ENCODE data around the gene GCK.

The GCK gene

DNA sequence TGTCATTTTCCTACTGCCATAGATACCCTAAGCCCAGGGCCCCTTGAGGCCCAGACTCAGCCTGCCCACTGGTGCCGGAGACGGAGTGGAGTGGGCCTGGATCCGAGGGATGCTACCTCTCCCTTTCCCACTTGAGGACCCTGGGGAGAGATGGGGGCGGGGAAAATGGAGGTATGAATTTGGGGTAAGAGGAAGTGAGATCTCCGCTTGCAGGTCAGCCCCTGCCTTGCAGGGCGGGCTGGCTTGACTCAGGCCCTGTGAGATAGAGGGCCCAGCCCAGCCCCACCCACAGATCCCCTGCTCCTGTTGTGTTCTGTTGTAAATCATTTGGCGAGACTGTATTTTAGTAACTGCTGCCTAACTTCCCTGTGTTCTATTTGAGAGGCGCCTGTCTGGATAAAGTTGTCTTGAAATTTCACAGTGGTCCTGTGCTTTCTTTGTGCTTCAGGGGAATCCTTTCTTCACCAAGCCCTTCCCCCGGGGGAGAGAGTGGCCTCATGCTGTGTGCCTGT is 24.7 kb upstream of the GCK start:
- no peaks in the 10 kb centered on the region; the same call in 1 of the 2 replicates for H4K20me1 ChIP-seq (ENCODE audit: control insufficient read depth, insufficient read depth, low read depth, low read length)
- H3K4me2 ChIP-seq (ENCODE audit: low read length): peak overlapping the region; percentile 41
- H3K4me3 ChIP-seq (ENCODE audit: low read length): peak overlapping the region; percentile 12; the same call in 1 of the 2 replicates
- no peaks in the 10 kb centered on the region for H3K27me3 ChIP-seq (ENCODE audit: control insufficient read depth, low read length)
- no peaks in the 10 kb centered on the region for H3K9me3 ChIP-seq (ENCODE audit: control insufficient read depth, insufficient read depth, low read length)
- TF ChIP-seq, protein P1, sequence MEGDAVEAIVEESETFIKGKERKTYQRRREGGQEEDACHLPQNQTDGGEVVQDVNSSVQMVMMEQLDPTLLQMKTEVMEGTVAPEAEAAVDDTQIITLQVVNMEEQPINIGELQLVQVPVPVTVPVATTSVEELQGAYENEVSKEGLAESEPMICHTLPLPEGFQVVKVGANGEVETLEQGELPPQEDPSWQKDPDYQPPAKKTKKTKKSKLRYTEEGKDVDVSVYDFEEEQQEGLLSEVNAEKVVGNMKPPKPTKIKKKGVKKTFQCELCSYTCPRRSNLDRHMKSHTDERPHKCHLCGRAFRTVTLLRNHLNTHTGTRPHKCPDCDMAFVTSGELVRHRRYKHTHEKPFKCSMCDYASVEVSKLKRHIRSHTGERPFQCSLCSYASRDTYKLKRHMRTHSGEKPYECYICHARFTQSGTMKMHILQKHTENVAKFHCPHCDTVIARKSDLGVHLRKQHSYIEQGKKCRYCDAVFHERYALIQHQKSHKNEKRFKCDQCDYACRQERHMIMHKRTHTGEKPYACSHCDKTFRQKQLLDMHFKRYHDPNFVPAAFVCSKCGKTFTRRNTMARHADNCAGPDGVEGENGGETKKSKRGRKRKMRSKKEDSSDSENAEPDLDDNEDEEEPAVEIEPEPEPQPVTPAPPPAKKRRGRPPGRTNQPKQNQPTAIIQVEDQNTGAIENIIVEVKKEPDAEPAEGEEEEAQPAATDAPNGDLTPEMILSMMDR (IDR thresholded peaks at IDR 0.05; ENCODE audit: low read depth, low read length, poor library complexity, severe bottlenecking): no peak
- no peak for TF ChIP-seq EZH2phosphoT487 (IDR thresholded peaks at IDR 0.05; ENCODE audit: borderline replicate concordance, low read length)
- H3K27ac ChIP-seq (ENCODE audit: low read depth, low read length): peak overlapping the region; percentile 17; the same call in 1 of the 2 replicates
- peaks cover 15% of the 10 kb centered on the region for H3K4me1 ChIP-seq (ENCODE audit: control insufficient read depth, low read length)
- no peaks in the 10 kb centered on the region for H3K9me2 ChIP-seq (replicated peaks; ENCODE audit: control insufficient read depth, low read length)
- H3K36me3 ChIP-seq (ENCODE audit: control insufficient read depth, low read length): peaks cover 45% of the 10 kb centered on the region
- H3F3A ChIP-seq (ENCODE audit: control insufficient read depth, insufficient read depth): no peaks in the 10 kb centered on the region; the same call in none of the 2 replicates
- H3K79me2 ChIP-seq (ENCODE audit: control insufficient read depth, low read length): no peaks in the 10 kb centered on the region

DNA sequence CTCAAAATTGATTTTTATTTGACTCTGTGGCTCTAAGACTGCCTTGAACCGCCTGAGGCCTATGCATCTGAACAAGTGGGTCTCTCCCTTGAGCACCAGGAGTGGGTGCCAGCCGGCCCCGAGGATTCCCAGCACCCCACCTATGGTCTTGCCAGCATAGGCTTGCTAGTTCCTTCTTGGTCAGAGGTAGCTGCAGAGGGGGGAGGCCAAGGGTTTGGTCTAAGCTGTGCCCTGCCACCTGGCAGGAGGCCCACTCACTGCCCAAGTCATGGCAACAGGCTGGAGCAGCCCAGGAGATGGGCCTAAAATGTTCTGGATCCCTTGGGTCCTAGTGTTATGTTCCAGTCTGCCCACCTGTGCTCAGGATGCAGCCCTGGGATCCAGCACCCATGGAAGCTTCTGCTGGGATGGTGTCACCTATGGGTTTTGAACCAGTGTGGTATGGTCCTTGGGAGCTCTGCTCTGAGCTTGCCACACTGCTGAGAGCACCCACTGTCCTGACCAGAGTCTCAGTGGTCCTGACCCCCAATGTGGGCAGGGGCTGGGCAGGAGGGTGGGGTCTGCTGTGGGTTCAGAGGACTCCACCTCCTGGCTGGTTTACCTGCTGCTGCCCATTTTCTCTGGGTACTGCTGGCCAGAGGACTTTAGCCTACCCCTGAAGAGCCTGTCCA is 24.1 kb upstream of the GCK start:
- peaks cover 50% of the 10 kb centered on the region for H3K36me3 ChIP-seq (ENCODE audit: control insufficient read depth, low read length)

DNA sequence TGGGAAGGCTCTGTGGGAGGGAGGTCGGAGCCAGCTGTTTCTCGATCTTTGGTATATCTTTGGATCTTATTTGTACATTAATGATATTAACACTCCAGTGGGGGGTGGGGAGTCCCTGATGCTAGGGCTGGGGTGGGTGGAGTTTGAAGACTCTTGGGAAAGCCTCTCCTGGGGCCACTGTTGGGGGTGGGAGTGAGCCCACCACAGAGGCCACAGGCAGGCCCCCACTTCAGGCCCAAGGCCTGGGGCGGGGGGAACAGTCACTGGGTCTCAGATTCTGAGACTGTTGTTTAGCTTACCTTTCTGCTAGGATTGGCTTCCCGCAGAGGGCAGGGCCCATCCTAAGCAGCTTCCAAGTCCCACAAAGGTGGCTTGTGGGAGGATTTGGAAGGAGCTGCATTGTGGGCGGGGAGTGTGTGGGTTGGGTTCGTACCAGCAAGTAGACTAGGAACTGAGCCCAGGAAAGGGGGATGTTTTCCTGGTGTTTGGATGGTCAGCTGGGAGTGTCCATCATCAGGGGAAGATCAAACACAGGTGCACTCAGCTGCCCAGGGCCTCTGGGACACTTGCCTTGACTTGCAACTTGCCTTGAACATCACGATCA is 23.4 kb upstream of the GCK start:
- Histone ChIP-seq H3K4me3 (ENCODE audit: low read length) (no peak overlapping the region), H3K79me2 (ENCODE audit: control insufficient read depth, low read length) (no peaks in the 10 kb centered on the region), H3K4me2 (ENCODE audit: low read length) (no peak overlapping the region), H3K36me3 (ENCODE audit: control insufficient read depth, low read length) (peaks cover 57% of the 10 kb centered on the region), H3K4me1 (ENCODE audit: control insufficient read depth, low read length) (peaks cover 15% of the 10 kb centered on the region), H3K27me3 (ENCODE audit: control insufficient read depth, low read length) (no peaks in the 10 kb centered on the region), H4K20me1 (ENCODE audit: control insufficient read depth, insufficient read depth, low read depth, low read length) (no peaks in the 10 kb centered on the region; the same call in 1 of the 2 replicates), H3K9me3 (ENCODE audit: control insufficient read depth, insufficient read depth, low read length) (no peaks in the 10 kb centered on the region), H3K9me2 (replicated peaks; ENCODE audit: control insufficient read depth, low read length) (no peaks in the 10 kb centered on the region), H3K27ac (ENCODE audit: low read depth, low read length) (no peak overlapping the region), H3F3A (ENCODE audit: control insufficient read depth, insufficient read depth) (no peaks in the 10 kb centered on the region; the same call in none of the 2 replicates)
- TF ChIP-seq, protein P1 (IDR thresholded peaks at IDR 0.05; ENCODE audit: low read depth, low read length, poor library complexity, severe bottlenecking): no peak
- TF ChIP-seq EZH2phosphoT487 (IDR thresholded peaks at IDR 0.05; ENCODE audit: borderline replicate concordance, low read length): no peak

More for the DNA sequence above, 24.1 kb upstream of the GCK start:
- Histone ChIP-seq H3K4me3 (ENCODE audit: low read length) (no peak overlapping the region), H3K27ac (ENCODE audit: low read depth, low read length) (no peak overlapping the region), H3K4me2 (ENCODE audit: low read length) (peak overlapping the region; percentile 41), H3K4me1 (ENCODE audit: control insufficient read depth, low read length) (peaks cover 15% of the 10 kb centered on the region), H3K9me2 (replicated peaks; ENCODE audit: control insufficient read depth, low read length) (no peaks in the 10 kb centered on the region), H4K20me1 (ENCODE audit: control insufficient read depth, insufficient read depth, low read depth, low read length) (no peaks in the 10 kb centered on the region; the same call in 1 of the 2 replicates), H3K27me3 (ENCODE audit: control insufficient read depth, low read length) (no peaks in the 10 kb centered on the region), H3K79me2 (ENCODE audit: control insufficient read depth, low read length) (no peaks in the 10 kb centered on the region), H3K9me3 (ENCODE audit: control insufficient read depth, insufficient read depth, low read length) (no peaks in the 10 kb centered on the region), H3F3A (ENCODE audit: control insufficient read depth, insufficient read depth) (no peaks in the 10 kb centered on the region; the same call in none of the 2 replicates)
- no peak for TF ChIP-seq EZH2phosphoT487 (IDR thresholded peaks at IDR 0.05; ENCODE audit: borderline replicate concordance, low read length)
- TF ChIP-seq, protein P1 (IDR thresholded peaks at IDR 0.05; ENCODE audit: low read depth, low read length, poor library complexity, severe bottlenecking): no peak
